HG02852 (cell line): ENCODE results near the gene MEIS3.

Experiments used
- ATAC-seq: cut with Tn5 transposase; IDR thresholded peaks from one replicate; pipeline ENCODE4 v1.9.1; 2021; ENCODE audit warnings: mild to moderate bottlenecking, moderate library complexity; ENCODE audit not compliant: unreplicated experiment

The MEIS3 gene

GRCh38 chr19:47419030-47419783 lies at the start of gene MEIS3:
Gene MEIS3 (minus strand): TSS chr19:47419527. CDS start chr19:47419081, 446 bp downstream.
- no peak for ATAC-seq

- no peak for ATAC-seq
Observed at GRCh38 chr19:47467914-47468313, 48.6 kb upstream of the MEIS3 start.

GRCh38 chr19:47465957-47466356 lies 46.6 kb upstream of the MEIS3 start:
- no peak for ATAC-seq

DNA sequence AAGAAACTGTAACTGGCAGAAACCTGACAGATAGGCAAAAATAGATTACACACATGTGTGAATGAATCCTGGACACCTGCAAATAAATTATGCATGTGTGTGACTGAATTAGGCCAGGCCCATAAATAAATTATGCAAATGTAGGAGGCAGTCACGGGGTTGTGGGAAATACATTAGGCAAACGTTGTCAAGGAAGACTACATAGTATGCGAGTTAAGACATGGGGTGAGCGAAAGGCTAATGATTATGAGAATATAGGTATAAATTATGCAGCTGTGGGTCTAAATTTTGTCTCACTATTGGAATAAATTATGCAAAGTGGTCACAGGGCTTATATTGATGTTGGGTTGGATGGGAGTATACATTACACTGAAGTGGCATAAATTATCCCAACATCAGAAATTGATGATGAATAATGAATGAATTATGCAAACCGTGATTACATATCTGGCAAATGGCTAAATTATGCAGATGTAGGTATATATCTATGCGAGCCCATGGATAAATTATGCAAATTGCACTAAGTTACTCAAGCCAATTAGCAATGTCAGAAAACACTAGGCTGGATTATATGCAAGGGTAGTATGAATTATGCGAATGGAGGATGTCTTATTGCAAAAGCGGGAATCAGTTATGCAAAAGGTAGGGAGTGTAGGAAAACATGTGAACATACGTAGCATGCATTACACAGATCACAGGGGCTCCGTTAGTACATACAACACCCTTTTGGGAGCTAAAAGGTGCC lies 45.5 kb upstream of the MEIS3 start:
- ATAC-seq: no peak

GRCh38 chr19:47461876-47462275 lies 42.5 kb upstream of the MEIS3 start:
- ATAC-seq: no peak

- ATAC-seq: no peak
Observed at GRCh38 chr19:47459477-47459876, 40.1 kb upstream of the MEIS3 start.

DNA sequence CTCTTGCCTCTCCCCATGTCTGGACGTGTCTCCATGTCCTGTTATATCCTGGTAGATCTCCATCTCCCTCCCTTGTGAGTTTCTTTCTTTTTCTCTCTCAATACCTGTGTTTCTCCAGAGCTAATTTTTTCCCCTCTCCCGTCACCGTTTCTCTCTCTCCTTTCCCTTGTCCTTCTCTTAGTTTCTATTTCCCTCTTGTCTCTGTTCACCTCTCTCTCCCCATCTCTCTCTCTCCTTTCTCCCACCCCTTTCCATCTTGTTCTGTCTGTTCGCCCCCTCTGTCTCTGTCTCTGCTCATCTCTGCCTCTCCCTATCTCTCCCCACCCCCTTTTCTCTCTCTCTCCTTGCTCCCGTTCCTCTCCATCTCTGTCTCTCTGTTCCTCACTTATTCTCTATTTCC lies 39.3 kb upstream of the MEIS3 start:
- ATAC-seq: no peak

GRCh38 chr19:47456721-47457474 lies 37.6 kb upstream of the MEIS3 start:
- ATAC-seq: no peak

DNA sequence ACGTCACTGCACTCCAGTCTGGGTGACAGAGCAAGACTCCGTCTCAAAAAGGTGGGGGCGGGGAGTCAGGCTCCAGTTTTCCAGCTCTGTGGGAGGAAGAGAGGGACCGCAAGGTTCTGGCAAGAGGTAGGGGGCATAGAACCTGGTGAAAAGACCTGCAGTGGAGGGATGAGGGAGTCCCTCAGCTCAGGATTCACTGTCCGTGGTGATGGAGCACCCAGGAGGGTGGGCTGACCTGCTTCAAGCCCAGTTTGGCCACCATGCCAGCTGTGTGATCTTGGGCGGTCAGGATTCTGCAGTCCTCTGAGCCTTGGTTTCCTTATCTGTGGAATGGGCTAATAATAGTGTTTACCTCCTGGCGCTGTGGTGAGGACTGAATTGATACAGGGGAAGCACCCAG lies 31.2 kb upstream of the MEIS3 start:
- ATAC-seq: no peak

DNA sequence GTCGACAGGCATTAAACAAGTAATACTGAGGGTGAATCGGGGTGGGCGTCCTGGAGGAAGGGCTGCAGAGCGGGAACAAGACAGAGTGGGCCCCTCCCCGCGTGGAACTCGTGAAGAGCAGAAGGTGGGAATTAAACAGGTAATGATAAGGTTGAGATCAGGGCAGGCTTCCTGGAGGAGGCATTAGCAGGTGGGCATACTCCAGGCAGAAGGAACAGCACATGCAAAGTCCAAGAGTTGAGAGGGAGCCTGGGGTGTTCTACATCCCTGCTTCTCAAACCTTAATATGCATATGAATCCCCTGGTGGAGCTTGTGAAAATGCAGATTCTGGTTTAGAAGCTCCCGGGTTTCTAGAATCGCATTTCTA lies 29.0 kb upstream of the MEIS3 start:
- ATAC-seq: no peak

DNA sequence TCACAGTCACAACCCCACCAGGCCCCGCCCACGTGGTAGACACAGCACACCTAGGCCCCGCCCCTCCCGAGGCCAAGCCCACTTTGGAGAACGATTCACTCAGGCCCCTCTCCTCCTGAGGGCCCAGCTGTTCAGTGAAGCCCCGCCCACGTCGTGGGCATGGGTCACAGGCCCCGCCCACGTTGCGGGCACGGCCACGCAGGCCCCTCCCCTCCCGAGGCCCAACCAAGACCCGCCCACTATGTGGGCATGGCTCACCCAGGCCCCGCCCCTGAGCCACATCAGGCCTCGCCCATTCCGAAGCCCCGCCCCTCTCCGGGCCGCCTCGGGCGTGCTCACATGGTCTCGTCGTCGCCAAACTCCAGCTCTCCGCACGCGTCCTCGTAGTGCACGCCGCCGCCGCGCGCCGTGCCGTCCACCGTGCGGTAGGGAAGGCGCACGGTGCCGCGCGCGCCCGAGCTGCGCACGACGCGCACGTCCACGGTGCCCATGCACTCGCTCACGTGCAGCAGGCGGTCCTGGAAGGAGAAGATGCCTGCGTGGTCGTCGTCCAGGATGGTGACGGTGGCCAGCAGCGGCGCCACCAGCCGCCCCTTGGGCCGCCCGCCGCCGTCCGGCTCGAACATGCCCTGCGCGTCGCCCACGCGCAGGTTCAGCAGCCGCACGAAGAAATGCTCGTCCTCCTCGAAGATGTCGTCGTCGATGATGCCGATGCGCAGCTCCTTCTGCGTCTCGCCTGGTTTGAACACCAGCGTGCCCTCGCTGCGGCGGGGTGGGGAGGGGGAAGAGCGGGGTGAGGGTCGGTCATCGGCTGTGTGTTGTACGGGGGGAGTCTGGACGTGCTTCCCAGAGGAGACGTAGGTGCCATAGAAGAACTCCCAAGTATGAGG lies 28.4 kb upstream of the MEIS3 start:
- ATAC-seq: no peak

- no peak for ATAC-seq
Observed at GRCh38 chr19:47446534-47447469, 27.5 kb upstream of the MEIS3 start.

- ATAC-seq: no peak
Observed at GRCh38 chr19:47445937-47446402, 26.6 kb upstream of the MEIS3 start.

- no peak for ATAC-seq
Observed at GRCh38 chr19:47445527-47445926, 26.2 kb upstream of the MEIS3 start.

DNA sequence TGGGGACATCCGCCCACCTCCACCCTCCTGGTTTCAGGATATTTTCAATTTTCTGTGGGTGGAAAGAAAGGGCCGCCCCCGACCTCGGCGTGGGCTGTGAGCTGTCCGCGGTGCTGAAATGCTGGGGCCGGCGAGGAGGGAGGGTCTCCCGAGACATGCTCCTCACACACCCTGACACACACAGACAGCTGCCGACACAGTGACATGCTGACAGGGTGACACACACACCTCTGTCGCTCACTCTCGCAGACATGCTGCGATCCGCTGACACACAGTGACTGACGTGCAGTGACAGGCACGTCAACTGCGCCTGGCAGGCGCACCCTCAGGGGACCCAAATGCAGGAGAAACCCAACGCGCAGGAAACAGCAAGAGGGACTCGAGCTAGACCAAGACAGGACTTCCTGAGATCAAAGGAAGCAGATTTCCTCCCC lies 25.1 kb upstream of the MEIS3 start:
- no peak for ATAC-seq

DNA sequence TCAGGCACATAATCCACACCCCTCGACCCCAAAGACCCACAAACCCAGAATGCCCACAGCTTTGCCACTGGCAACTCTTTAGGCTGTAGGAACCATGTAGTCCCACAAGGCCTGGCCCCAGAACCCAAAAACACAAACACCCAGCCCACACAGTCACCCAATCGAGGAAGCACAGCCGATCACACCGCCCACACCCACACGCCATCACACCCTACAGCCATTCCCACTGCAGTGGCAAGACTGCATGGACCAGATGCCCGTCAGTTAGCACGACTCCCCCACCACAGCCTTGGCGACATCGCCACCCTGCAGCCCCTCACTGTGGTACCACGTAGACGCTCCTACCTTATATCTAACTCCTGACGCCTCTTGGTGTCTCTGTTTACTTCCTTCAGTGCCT lies 24.0 kb upstream of the MEIS3 start:
- ATAC-seq: no peak

- no peak for ATAC-seq
Observed at GRCh38 chr19:47438793-47439220, 19.5 kb upstream of the MEIS3 start.

GRCh38 chr19:47437500-47437899 lies 18.2 kb upstream of the MEIS3 start:
- ATAC-seq: no peak

GRCh38 chr19:47436712-47437401 lies 17.5 kb upstream of the MEIS3 start:
- no peak for ATAC-seq
